Measurements from ENCODE around the gene CALM3.

Gene CALM3

GRCh38 chr19:46580247-46580646, 20.9 kb upstream of the CALM3 start:
- no peaks in the 10 kb centered on the region for H3K9me3 ChIP-seq (ENCODE audit: low read length)
- H3K36me3 ChIP-seq (ENCODE audit: insufficient read depth, low read length): no peaks in the 10 kb centered on the region
- H3K4me3 ChIP-seq (ENCODE audit: low read length): no peak overlapping the region
- no peak overlapping the region for H2AFZ ChIP-seq (ENCODE audit: low read depth, low read length)
- H3K27me3 ChIP-seq (ENCODE audit: insufficient read depth, low read length): no peaks in the 10 kb centered on the region
- H3K4me1 ChIP-seq (ENCODE audit: insufficient read depth, low read length): peaks cover 7% of the 10 kb centered on the region

DNA sequence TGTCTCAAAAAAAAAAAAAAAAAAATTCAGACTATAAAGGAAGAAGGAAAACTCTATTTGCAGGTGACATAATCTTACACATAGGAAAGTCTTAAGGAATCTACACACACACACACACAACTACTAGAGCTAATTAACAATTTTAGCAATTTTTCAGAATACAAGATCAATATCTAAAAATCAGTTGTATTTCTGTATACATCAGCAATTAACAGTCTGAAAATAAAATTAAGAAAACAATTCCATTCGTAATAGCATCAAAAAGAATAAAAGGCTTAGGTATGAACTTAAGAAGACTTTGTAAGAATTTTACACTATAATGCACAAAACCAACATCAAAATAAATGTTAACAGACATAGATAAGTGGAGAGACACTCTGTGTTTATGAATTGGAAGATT, 15.6 kb upstream of the CALM3 start:
- Histone ChIP-seq H3K4me1 (ENCODE audit: insufficient read depth, low read length) (no peaks in the 10 kb centered on the region), H3K36me3 (ENCODE audit: insufficient read depth, low read length) (no peaks in the 10 kb centered on the region), H2AFZ (ENCODE audit: low read depth, low read length) (no peak overlapping the region), H3K27me3 (ENCODE audit: insufficient read depth, low read length) (no peaks in the 10 kb centered on the region), H3K4me3 (ENCODE audit: low read length) (no peak overlapping the region), H3K9me3 (ENCODE audit: low read length) (no peaks in the 10 kb centered on the region)

GRCh38 chr19:46586294-46586693, 14.8 kb upstream of the CALM3 start:
- Histone ChIP-seq H3K4me3 (ENCODE audit: low read length) (no peak overlapping the region), H2AFZ (ENCODE audit: low read depth, low read length) (no peak overlapping the region), H3K36me3 (ENCODE audit: insufficient read depth, low read length) (no peaks in the 10 kb centered on the region), H3K4me1 (ENCODE audit: insufficient read depth, low read length) (no peaks in the 10 kb centered on the region), H3K27me3 (ENCODE audit: insufficient read depth, low read length) (no peaks in the 10 kb centered on the region), H3K9me3 (ENCODE audit: low read length) (no peaks in the 10 kb centered on the region)

GRCh38 chr19:46587861-46588260, 13.3 kb upstream of the CALM3 start:
- Histone ChIP-seq H3K4me1 (ENCODE audit: insufficient read depth, low read length) (no peaks in the 10 kb centered on the region), H3K4me3 (ENCODE audit: low read length) (no peak overlapping the region), H3K36me3 (ENCODE audit: insufficient read depth, low read length) (no peaks in the 10 kb centered on the region), H2AFZ (ENCODE audit: low read depth, low read length) (no peak overlapping the region), H3K9me3 (ENCODE audit: low read length) (no peaks in the 10 kb centered on the region), H3K27me3 (ENCODE audit: insufficient read depth, low read length) (no peaks in the 10 kb centered on the region)

DNA sequence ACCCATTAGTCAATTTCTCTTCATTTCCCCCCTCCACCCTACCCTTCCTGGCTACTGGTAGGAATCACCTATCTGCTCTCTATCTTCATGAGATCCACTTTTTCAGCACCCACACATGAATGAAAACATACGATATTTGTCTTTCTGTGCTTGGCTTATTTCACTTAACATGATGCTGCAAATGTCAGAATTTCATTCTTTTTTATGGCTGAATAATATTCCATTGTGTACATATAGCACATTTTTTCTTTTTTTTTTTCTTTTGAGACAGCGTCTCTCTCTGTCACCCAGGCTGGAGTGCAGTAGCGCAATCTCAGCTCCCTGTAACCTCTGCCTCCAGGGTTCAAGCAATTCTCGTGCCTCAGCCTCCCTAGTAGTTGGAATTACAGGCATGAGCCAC, 9.9 kb upstream of the CALM3 start:
- H3K4me3 ChIP-seq (ENCODE audit: low read length): no peak overlapping the region
- H2AFZ ChIP-seq (ENCODE audit: low read depth, low read length): no peak overlapping the region
- H3K36me3 ChIP-seq (ENCODE audit: insufficient read depth, low read length): no peaks in the 10 kb centered on the region
- no peaks in the 10 kb centered on the region for H3K4me1 ChIP-seq (ENCODE audit: insufficient read depth, low read length)
- no peaks in the 10 kb centered on the region for H3K9me3 ChIP-seq (ENCODE audit: low read length)
- H3K27me3 ChIP-seq (ENCODE audit: insufficient read depth, low read length): no peaks in the 10 kb centered on the region

DNA sequence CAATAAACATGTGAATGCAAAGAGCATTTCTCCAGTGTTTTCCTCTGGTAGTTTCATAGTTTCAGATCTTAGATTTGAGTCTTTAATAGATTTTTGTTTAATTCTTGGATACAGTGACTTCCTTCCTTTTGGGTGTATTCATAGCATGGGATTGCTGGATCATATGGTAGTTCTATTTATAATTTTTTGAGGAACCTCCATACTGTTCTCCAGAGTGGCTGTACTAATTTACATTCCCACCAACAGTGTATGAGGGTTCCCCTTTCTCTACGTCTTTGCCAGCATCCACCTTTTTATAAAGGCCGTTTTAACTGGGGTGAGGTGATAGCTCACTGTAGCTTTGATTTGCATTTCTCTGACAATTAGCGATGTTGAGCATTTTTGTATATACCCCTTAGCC, 9.3 kb upstream of the CALM3 start:
- Histone ChIP-seq H3K27me3 (ENCODE audit: insufficient read depth, low read length) (no peaks in the 10 kb centered on the region), H3K4me3 (ENCODE audit: low read length) (no peak overlapping the region), H3K36me3 (ENCODE audit: insufficient read depth, low read length) (no peaks in the 10 kb centered on the region)

GRCh38 chr19:46596008-46596407, 5.1 kb upstream of the CALM3 start:
- no peaks in the 10 kb centered on the region for H3K4me1 ChIP-seq (ENCODE audit: insufficient read depth, low read length)
- H3K4me3 ChIP-seq (ENCODE audit: low read length): no peak overlapping the region
- no peaks in the 10 kb centered on the region for H3K36me3 ChIP-seq (ENCODE audit: insufficient read depth, low read length)
- no peak overlapping the region for H2AFZ ChIP-seq (ENCODE audit: low read depth, low read length)
- no peaks in the 10 kb centered on the region for H3K27me3 ChIP-seq (ENCODE audit: insufficient read depth, low read length)
- H3K9me3 ChIP-seq (ENCODE audit: low read length): peaks cover 5% of the 10 kb centered on the region

More for the DNA sequence above, 9.3 kb upstream of the CALM3 start:
- Histone ChIP-seq H3K9me3 (ENCODE audit: low read length) (no peaks in the 10 kb centered on the region), H3K4me1 (ENCODE audit: insufficient read depth, low read length) (no peaks in the 10 kb centered on the region), H2AFZ (ENCODE audit: low read depth, low read length) (no peak overlapping the region)

- no peak overlapping the region for H2AFZ ChIP-seq (ENCODE audit: low read depth, low read length)
- H3K4me3 ChIP-seq (ENCODE audit: low read length): no peak overlapping the region
- no peaks in the 10 kb centered on the region for H3K27me3 ChIP-seq (ENCODE audit: insufficient read depth, low read length)
Measured at GRCh38 chr19:46598372-46598917, 2.7 kb upstream of the CALM3 start.

DNA sequence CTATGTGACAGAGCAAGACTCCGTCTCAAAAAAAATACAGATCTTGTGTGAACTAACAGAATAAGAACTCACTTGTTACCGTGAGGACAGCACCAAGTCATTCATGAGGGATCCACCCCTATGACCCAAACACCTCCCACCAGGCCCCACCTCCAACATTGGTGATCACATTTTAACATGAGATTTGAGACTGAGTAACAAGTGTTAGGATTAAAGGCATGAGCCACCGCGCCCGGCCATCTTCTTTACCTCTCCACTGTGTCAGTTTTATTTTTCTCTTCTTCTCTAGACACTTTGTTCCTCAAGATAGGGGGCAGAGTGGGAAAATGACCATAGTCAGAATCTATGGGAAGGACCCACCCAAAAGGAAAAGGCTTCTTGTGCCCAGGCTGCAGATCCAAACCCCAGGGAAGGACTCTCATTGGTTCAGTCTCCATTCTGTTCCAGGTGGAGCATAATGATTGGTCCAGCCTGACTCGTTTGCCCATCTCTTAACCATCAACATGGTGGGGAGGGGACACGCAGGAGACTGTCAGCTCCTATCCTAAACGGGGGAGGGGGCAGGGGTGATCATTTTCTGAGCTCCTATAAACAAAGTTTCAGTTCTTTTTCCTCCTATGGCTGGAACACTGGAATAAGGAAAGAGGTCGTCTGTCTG, 1.3 kb upstream of the CALM3 start:
- H3K36me3 ChIP-seq (ENCODE audit: insufficient read depth, low read length): no peaks in the 10 kb centered on the region
- H3K27me3 ChIP-seq (ENCODE audit: insufficient read depth, low read length): no peaks in the 10 kb centered on the region
- H2AFZ ChIP-seq (ENCODE audit: low read depth, low read length): peak overlapping the region; percentile 57
- peak overlapping the region; percentile 99 for H3K4me3 ChIP-seq (ENCODE audit: low read length)
- peaks cover 5% of the 10 kb centered on the region for H3K9me3 ChIP-seq (ENCODE audit: low read length)
- peaks cover 18% of the 10 kb centered on the region for H3K4me1 ChIP-seq (ENCODE audit: insufficient read depth, low read length)

More at GRCh38 chr19:46598372-46598917, 2.7 kb upstream of the CALM3 start:
- Histone ChIP-seq H3K9me3 (ENCODE audit: low read length) (peaks cover 5% of the 10 kb centered on the region), H3K4me1 (ENCODE audit: insufficient read depth, low read length) (peaks cover 10% of the 10 kb centered on the region), H3K36me3 (ENCODE audit: insufficient read depth, low read length) (no peaks in the 10 kb centered on the region)

DNA sequence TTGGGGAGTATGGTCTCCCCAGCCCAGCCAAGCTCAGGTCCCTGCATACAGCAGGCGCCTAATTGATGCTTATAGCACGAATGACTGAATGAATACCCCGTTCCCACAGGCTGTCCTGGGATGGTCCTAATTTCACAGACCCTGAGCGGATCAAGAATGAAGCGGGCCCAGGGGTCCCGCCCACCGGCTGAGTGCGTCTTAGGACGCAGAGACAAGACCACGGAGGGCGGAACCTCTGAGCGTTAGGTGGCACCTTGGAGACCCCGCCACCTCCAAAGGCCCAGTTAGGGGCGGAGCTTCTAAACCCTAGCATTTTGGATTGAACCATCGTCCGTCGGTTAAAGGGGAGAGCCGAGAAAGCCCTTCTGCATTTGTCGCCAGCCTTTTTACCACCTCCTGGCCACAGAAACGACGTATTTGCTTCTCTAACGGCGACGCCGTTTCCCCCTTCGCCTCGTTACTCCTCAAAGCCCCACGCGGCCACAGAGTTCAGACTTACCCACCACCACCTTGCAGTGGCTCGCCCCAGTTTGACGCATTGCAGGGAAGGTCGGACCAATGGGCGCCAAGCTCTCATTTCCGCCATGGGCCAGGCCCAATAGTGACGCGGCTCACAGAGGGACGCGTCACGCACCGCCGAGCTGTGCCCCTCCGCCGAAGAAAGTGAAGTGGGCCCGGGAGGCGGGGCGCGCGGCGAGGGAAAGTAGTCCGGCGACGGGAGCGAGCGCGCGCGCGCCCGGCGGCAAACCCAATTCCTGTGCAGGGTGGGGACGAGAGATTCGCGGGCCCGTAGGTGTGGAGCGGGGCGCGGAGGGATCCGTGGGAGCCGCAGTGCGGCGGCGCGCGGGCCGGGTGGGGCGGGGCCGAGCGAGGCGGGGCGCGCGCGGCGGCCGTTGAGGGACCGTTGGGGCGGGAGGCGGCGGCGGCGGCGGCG, 479 bp upstream of the CALM3 start:
- Histone ChIP-seq H3K9me3 (ENCODE audit: low read length) (peaks cover 5% of the 10 kb centered on the region), H2AFZ (ENCODE audit: low read depth, low read length) (peak overlapping the region; percentile 57), H3K27me3 (ENCODE audit: insufficient read depth, low read length) (no peaks in the 10 kb centered on the region), H3K4me1 (ENCODE audit: insufficient read depth, low read length) (peaks cover 18% of the 10 kb centered on the region), H3K4me3 (ENCODE audit: low read length) (peak overlapping the region; percentile 99), H3K36me3 (ENCODE audit: insufficient read depth, low read length) (peaks cover 5% of the 10 kb centered on the region)

DNA sequence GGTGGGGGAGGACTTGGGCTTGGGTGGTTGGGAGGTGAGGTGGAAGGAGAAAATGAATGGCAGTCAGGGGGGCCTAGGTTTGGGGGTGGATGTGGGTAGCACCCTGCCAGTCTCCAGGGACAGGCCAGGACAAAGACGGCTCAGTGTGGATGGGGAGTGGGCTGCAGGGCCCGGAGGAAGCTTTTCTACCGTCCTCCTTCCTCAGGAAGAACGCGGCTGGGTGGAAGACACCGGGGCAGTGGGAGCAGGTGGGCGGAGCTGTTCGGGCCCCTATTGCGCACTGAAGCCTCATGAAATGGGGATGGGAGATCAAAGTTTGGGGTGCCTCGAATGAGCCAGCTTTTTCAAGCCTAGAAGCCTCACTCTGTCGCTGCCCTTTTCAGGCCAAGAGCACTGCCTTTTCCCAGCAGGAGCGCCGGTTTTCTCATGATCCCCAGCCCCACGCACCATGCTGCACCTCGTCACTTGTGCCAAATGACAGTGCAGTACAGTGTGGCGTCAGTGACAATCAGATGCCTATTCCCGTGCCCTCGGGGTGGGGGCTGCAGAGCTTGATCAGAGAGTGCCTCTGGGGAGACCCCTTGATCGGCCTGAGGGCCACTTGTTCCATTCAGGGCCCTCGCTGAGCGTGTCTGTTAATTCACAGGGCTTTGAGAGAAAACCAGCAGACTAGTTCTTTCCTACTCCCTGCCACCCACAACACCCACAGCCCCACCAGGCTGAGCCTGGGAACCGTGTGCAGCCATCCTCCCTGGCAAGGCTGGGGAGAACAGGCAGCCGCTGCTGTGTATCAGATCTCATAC, 1.5 kb downstream of the CALM3 start:
- H3K4me1 ChIP-seq (ENCODE audit: insufficient read depth, low read length): peaks cover 18% of the 10 kb centered on the region
- H3K27me3 ChIP-seq (ENCODE audit: insufficient read depth, low read length): no peaks in the 10 kb centered on the region
- peaks cover 5% of the 10 kb centered on the region for H3K9me3 ChIP-seq (ENCODE audit: low read length)
- no peak overlapping the region for H2AFZ ChIP-seq (ENCODE audit: low read depth, low read length)
- peak overlapping the region; percentile 99 for H3K4me3 ChIP-seq (ENCODE audit: low read length)
- peaks cover 24% of the 10 kb centered on the region for H3K36me3 ChIP-seq (ENCODE audit: insufficient read depth, low read length)

DNA sequence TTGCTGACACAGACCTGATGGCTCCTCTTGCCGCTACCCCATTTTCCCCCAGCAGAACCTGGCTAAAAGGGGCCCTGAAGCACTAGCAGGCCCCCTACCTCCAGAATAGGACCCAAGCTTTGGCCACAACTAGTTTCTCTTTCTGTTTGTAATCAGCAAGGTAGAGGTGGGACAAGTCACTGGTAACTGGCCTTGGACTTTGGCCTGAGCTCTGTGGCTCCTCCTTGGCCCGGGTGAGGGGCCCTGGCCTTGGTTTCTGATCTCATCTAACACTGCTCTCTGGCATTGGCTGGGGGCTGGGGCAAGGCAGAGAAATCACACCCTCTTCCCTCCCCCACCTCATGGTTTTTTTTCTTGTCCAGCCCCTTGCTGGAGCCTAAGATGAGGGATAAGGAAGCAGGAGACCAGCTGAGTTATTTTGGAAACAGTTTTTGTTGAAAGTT, 2.1 kb downstream of the CALM3 start:
- Histone ChIP-seq H3K4me1 (ENCODE audit: insufficient read depth, low read length) (peaks cover 18% of the 10 kb centered on the region), H2AFZ (ENCODE audit: low read depth, low read length) (no peak overlapping the region), H3K4me3 (ENCODE audit: low read length) (peak overlapping the region; percentile 99), H3K36me3 (ENCODE audit: insufficient read depth, low read length) (peaks cover 30% of the 10 kb centered on the region), H3K9me3 (ENCODE audit: low read length) (peaks cover 5% of the 10 kb centered on the region), H3K27me3 (ENCODE audit: insufficient read depth, low read length) (no peaks in the 10 kb centered on the region)

Data from neuron (in vitro differentiated cells).